Measurements from ENCODE around the gene EPB41L4B. TPM values are rescaled to one million over a fixed set of nuclear protein-coding genes. Genes with fewer than 3 reads are reported as not detected.
A peak's percentile ranks its signal among the peaks of the same experiment; 100 is the strongest.

The EPB41L4B gene
- total and polyA plus RNA-seq, 2 donors from 2014 or later = 6.5 to 7.7 TPM

DNA sequence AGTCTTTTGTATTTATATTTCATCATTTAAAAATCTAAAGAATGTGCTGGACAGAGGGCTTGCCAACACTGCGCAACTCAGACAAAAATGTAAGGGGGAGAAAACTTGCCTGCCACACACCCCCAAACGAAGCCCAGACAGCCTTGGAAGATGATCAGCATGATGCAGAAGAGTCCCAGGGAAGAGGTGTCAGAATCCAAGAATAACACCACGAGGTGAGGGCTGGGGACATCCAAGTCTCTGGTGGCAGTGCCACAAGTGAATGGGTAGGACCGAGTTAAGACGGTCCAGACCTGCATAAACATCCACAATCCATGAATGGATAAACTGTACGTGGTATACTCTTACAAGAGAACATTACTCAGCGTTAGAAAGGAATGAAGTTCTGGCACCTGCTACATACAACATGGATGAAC is 10.4 kb downstream of the EPB41L4B start:
- FAIRE-seq = no peak
- no peaks in the 10 kb centered on the region for H3K36me3 ChIP-seq (ENCODE audit: control insufficient read depth in 2 of 3, insufficient read depth in 3 of 3, low read length in 3 of 3)
- no peak for DNase-seq
- H3K4me3 ChIP-seq (ENCODE audit: low read length in 3 of 3) = no peak overlapping the region
- H3K4me1 ChIP-seq (ENCODE audit: control insufficient read depth in 2 of 3, insufficient read depth in 2 of 3, low read depth in 1 of 3, low read length in 3 of 3) = peaks cover 0 to 18% (median 8%) of the 10 kb centered on the region in 3 donors
- TF ChIP-seq, protein P1, sequence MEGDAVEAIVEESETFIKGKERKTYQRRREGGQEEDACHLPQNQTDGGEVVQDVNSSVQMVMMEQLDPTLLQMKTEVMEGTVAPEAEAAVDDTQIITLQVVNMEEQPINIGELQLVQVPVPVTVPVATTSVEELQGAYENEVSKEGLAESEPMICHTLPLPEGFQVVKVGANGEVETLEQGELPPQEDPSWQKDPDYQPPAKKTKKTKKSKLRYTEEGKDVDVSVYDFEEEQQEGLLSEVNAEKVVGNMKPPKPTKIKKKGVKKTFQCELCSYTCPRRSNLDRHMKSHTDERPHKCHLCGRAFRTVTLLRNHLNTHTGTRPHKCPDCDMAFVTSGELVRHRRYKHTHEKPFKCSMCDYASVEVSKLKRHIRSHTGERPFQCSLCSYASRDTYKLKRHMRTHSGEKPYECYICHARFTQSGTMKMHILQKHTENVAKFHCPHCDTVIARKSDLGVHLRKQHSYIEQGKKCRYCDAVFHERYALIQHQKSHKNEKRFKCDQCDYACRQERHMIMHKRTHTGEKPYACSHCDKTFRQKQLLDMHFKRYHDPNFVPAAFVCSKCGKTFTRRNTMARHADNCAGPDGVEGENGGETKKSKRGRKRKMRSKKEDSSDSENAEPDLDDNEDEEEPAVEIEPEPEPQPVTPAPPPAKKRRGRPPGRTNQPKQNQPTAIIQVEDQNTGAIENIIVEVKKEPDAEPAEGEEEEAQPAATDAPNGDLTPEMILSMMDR (IDR thresholded peaks at IDR 0.05; ENCODE audit: borderline replicate concordance, extremely low read depth, insufficient read depth) = no peak
- intact Hi-C loops (cut with DNase I) = loop anchor here (10.0 kb wide), 1 partner anchor 66 kb away; no protein-coding TSS in a partner anchor
- no peak overlapping the region for H3K9ac ChIP-seq (ENCODE audit: low read length in 3 of 3)
- H3K27me3 ChIP-seq (ENCODE audit: control insufficient read depth, insufficient read depth, low read length) = no peaks in the 10 kb centered on the region
- H3K27ac ChIP-seq (ENCODE audit: low read depth in 2 of 2, low read length in 2 of 2) = no peak overlapping the region
- no peaks in the 10 kb centered on the region for H3K9me3 ChIP-seq (ENCODE audit: control insufficient read depth in 2 of 3, insufficient read depth in 1 of 3, low read length in 3 of 3)

DNA sequence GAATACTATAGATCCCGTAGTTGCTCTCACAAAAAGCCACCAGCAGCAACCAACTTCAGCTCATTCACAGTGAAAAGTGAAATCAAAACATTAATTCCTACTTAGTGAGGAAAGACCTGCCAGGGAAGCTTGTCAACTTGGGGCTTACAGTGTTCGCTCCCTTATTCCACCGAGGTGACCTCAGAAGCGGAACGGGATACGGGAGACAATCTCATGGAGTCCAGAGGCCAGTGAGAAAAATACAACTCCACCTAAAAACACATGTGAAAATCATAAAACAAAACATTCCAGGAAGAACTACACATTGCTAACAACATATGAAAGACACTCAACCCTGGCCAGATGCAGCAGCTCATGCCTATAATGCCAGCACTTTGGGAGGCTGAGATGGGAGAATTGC is 11.6 kb downstream of the EPB41L4B start:
- Histone ChIP-seq H3K27me3 (ENCODE audit: control insufficient read depth, insufficient read depth, low read length) (no peaks in the 10 kb centered on the region), H3K9ac (ENCODE audit: low read length in 3 of 3) (no peak overlapping the region), H3K27ac (ENCODE audit: low read depth in 2 of 2, low read length in 2 of 2) (no peak overlapping the region), H3K4me3 (ENCODE audit: low read length in 3 of 3) (no peak overlapping the region), H3K36me3 (ENCODE audit: control insufficient read depth in 2 of 3, insufficient read depth in 3 of 3, low read length in 3 of 3) (no peaks in the 10 kb centered on the region), H3K4me1 (ENCODE audit: control insufficient read depth in 2 of 3, insufficient read depth in 2 of 3, low read depth in 1 of 3, low read length in 3 of 3) (peaks cover 0 to 19% (median 6%) of the 10 kb centered on the region in 3 donors), H3K9me3 (ENCODE audit: control insufficient read depth in 2 of 3, insufficient read depth in 1 of 3, low read length in 3 of 3) (no peaks in the 10 kb centered on the region)
- TF ChIP-seq, protein P1 (IDR thresholded peaks at IDR 0.05; ENCODE audit: borderline replicate concordance, extremely low read depth, insufficient read depth) = no peak
- intact Hi-C loops (cut with DNase I) = no loop called here
- no peak for DNase-seq
- FAIRE-seq = no peak

DNA sequence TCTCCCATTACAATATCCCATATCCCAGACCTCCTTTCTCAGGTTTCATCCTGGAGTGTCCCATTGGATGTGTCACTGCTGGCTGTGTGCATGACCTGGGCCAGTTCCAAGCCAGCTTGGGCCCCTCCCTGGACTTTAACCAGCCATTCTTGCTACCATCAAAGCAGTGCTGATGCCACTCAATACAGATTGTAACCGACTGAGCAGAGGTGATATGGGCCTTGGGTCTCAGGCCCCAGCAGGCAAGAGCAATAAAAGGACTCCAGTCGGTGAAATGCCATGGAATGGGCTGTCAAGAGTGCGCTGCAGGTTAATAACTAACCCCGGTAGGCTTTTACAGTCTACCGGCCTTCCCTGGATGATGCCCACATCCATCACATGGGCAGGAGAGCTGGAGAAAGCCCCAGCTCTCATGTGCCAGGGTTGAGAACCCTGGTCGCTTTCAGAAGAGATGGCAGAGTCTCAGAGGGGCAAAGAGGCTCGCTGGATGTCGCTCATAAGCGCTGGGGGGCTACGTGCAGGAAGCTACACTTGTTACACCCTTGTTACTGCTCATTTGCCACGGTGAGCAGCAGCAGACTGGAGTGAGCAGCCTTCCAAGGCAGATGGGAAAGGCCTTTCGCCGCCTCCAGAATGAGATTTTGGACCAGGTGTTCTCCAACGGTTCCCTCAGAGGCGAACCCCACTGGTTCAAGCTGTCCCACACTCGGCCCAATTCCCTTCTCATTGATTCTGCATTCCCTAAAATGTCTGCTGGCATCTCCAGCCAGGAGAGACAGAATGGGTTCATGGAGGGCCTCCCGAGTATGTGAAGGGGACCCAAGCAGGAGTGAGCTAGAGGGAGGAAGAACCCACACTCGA is 13.2 kb downstream of the EPB41L4B start:
- intact Hi-C loops (cut with DNase I) = no loop called here
- H3K27me3 ChIP-seq (ENCODE audit: control insufficient read depth, insufficient read depth, low read length) = no peaks in the 10 kb centered on the region
- peak in 4 of 5 donors; percentile 56 to 77 (median 63) for DNase-seq
- FAIRE-seq = no peak
- H3K4me3 ChIP-seq (ENCODE audit: low read length in 3 of 3) = no peak overlapping the region
- no peaks in the 10 kb centered on the region for H3K36me3 ChIP-seq (ENCODE audit: control insufficient read depth in 2 of 3, insufficient read depth in 3 of 3, low read length in 3 of 3)
- TF ChIP-seq, protein P1 (IDR thresholded peaks at IDR 0.05; ENCODE audit: borderline replicate concordance, extremely low read depth, insufficient read depth) = no peak
- peaks cover 0 to 20% (median 2%) of the 10 kb centered on the region in 3 donors for H3K4me1 ChIP-seq (ENCODE audit: control insufficient read depth in 2 of 3, insufficient read depth in 2 of 3, low read depth in 1 of 3, low read length in 3 of 3)
- no peaks in the 10 kb centered on the region for H3K9me3 ChIP-seq (ENCODE audit: control insufficient read depth in 2 of 3, insufficient read depth in 1 of 3, low read length in 3 of 3)
- H3K9ac ChIP-seq (ENCODE audit: low read length in 3 of 3) = no peak overlapping the region
- H3K27ac ChIP-seq (ENCODE audit: low read depth in 2 of 2, low read length in 2 of 2) = peak overlapping the region; percentile 30 to 55

Data from kidney (tissue), 14 donors.